SKM-1 treated with dmso at 0.1 percent for 144 hours (cell line): ENCODE data around the gene NEGR1.

Source experiments
- DNase-seq: peaks from one replicate; lab custom pipeline; 2025; ENCODE audit not compliant: unreplicated experiment; lab: John Stamatoyannopoulos, UW

The NEGR1 gene

GRCh38 chr1:72051538-72051937 is 230.8 kb downstream of the NEGR1 start:
- no peak for DNase-seq

GRCh38 chr1:72050551-72050950 is 231.8 kb downstream of the NEGR1 start:
- DNase-seq, result no peak

- DNase-seq, result no peak
Measured at GRCh38 chr1:72037745-72038343, 244.5 kb downstream of the NEGR1 start.

GRCh38 chr1:72034827-72035226 is 247.5 kb downstream of the NEGR1 start:
- no peak for DNase-seq

- no peak for DNase-seq
Measured at GRCh38 chr1:72023063-72023930, 259.0 kb downstream of the NEGR1 start.

- DNase-seq, result no peak
Measured at GRCh38 chr1:72018562-72018961, 263.8 kb downstream of the NEGR1 start.

GRCh38 chr1:72015006-72015405 is 267.3 kb downstream of the NEGR1 start:
- DNase-seq, result no peak

- DNase-seq, result no peak
Measured at GRCh38 chr1:72013161-72013560, 269.2 kb downstream of the NEGR1 start.

- no peak for DNase-seq
Measured at GRCh38 chr1:72011721-72012120, 270.6 kb downstream of the NEGR1 start.

GRCh38 chr1:72010094-72010431 is 272.3 kb downstream of the NEGR1 start:
- no peak for DNase-seq

GRCh38 chr1:72009173-72010093 is 272.9 kb downstream of the NEGR1 start:
- no peak for DNase-seq

- DNase-seq, result no peak
Measured at GRCh38 chr1:72007312-72007711, 275.0 kb downstream of the NEGR1 start.

- no peak for DNase-seq
Measured at GRCh38 chr1:72006092-72006491, 276.2 kb downstream of the NEGR1 start.

- DNase-seq, result no peak
Measured at GRCh38 chr1:72003092-72003491, 279.2 kb downstream of the NEGR1 start.

GRCh38 chr1:72000809-72001208 is 281.5 kb downstream of the NEGR1 start:
- DNase-seq, result no peak

- no peak for DNase-seq
Measured at GRCh38 chr1:71994646-71995045, 287.7 kb downstream of the NEGR1 start.

- no peak for DNase-seq
Measured at GRCh38 chr1:71987181-71987580, 295.2 kb downstream of the NEGR1 start.

GRCh38 chr1:71986160-71986559 is 296.2 kb downstream of the NEGR1 start:
- no peak for DNase-seq

GRCh38 chr1:71980556-71980955 is 301.8 kb downstream of the NEGR1 start:
- no peak for DNase-seq

GRCh38 chr1:71979882-71980281 is 302.5 kb downstream of the NEGR1 start:
- DNase-seq, result no peak

GRCh38 chr1:71967670-71968069 is 314.7 kb downstream of the NEGR1 start:
- DNase-seq, result no peak

GRCh38 chr1:71964188-71964587 is 318.2 kb downstream of the NEGR1 start:
- no peak for DNase-seq
